GM12878 (cell line): ENCODE results near the gene ODR4. TPM values are rescaled to one million over a fixed set of nuclear protein-coding genes. Genes with fewer than 3 reads are reported as not detected.

ENCODE experiments used
- ATAC-seq: fragments of 200-7000 bp; cut with Tn5 transposase; 3 replicates; pipeline ENCODE4 v1.9.1; 2020; ENCODE audit warnings: mild to moderate bottlenecking, moderate library complexity
- BruUV-seq: library from RNA; stranded (reverse); fragments of 400-500 nt; replicated peaks from 2 replicates; lab custom pipeline; 2021; lab: Mats Ljungman, UMichigan
- CTCF ChIA-PET: fragments of 300-600 bp; sonication (Branson Sonifier 250); formaldehyde crosslinking; extraction: SDS; loops from one replicate; lab custom pipeline; 2021; ENCODE audit warnings: inconsistent platforms; lab: Yijun Ruan, JAX
- POLR2A ChIA-PET: fragments of 350-600 bp; formaldehyde crosslinking; extraction: SDS; loops from one replicate; lab custom pipeline; 2021; ENCODE audit warnings: inconsistent platforms; lab: Charles Lee
- RAD21 ChIA-PET: fragments of 300-600 bp; sonication (Branson Sonifier 250); formaldehyde crosslinking; loops from one replicate; lab custom pipeline; 2023; ENCODE audit warnings: antibody characterized with exemption; ENCODE audit not compliant: unreplicated experiment; lab: Charles Lee
- SMC1A ChIA-PET: fragments of 300-600 bp; sonication (Branson Sonifier 250); formaldehyde crosslinking; loops from one replicate; lab custom pipeline; 2023; ENCODE audit not compliant: unreplicated experiment, uncharacterized antibody; lab: Charles Lee
- DNase-seq: peaks from one replicate; pipeline ENCODE4 v3.0.0-alpha.2; 2011; ENCODE audit warnings: low read depth, low spot score
- FAIRE-seq: peaks from 3 replicates; lab custom pipeline; 2011; peaks lifted over from hg19 to GRCh38; lab: Jason Lieb, UNC
- H2AFZ ChIP-seq: 2 replicates; pipeline ENCODE4 v1.6.0; 2011; ENCODE audit warnings: low read depth, low read length, control low read depth; ENCODE audit not compliant: control insufficient read depth
- H3K27ac ChIP-seq: 2 replicates; pipeline ENCODE4 v1.5.1; 2011; ENCODE audit warnings: control low read depth; ENCODE audit not compliant: control insufficient read depth, insufficient read depth
- H3K27me3 ChIP-seq, 2 experiments: replicated peaks in 1 of 2; 2 replicates each; pipeline versions ENCODE4 v1.6.0 to v1.6.1; 2011; ENCODE audit warnings: low read length in 1 of 2; ENCODE audit not compliant: control insufficient read depth in 2 of 2, insufficient read depth in 2 of 2
- H3K36me3 ChIP-seq, 2 experiments: 2 replicates each; pipeline ENCODE4 v1.5.1; 2011; ENCODE audit warnings: low read length in 1 of 2; ENCODE audit not compliant: control insufficient read depth in 2 of 2, insufficient read depth in 2 of 2
- H3K4me1 ChIP-seq: 2 replicates; pipeline ENCODE4 v1.6.1; 2011; ENCODE audit warnings: mild to moderate bottlenecking, low read length, moderate library complexity, mixed read lengths; ENCODE audit not compliant: control insufficient read depth, insufficient read depth
- H3K4me2 ChIP-seq: 2 replicates; pipeline ENCODE4 v1.6.0; 2011; ENCODE audit warnings: control low read depth; ENCODE audit not compliant: control insufficient read depth, insufficient read depth
- H3K4me3 ChIP-seq: fragments of 200-600 bp; sonication (generic); 2 replicates; pipeline ENCODE4 v1.5.1; 2016
- H3K79me2 ChIP-seq: 2 replicates; pipeline ENCODE4 v1.6.0; 2011; ENCODE audit warnings: low read length; ENCODE audit not compliant: control insufficient read depth, insufficient read depth
- H3K9ac ChIP-seq: 2 replicates; pipeline ENCODE4 v1.8.0; 2011; ENCODE audit warnings: low read length, control low read depth, mixed read lengths; ENCODE audit not compliant: control insufficient read depth, insufficient read depth
- H3K9me3 ChIP-seq: replicated peaks from 3 replicates; pipeline ENCODE4 v1.5.1; 2011; ENCODE audit warnings: mild to moderate bottlenecking, low read length; ENCODE audit not compliant: control insufficient read depth, insufficient read depth
- H4K20me1 ChIP-seq: 2 replicates; pipeline ENCODE4 v1.6.0; 2011; ENCODE audit not compliant: control insufficient read depth, insufficient read depth
- ATF3 ChIP-seq: IDR thresholded peaks from 2 replicates; pipeline ENCODE4 v1.6.1; 2011; ENCODE audit warnings: low read depth, mild to moderate bottlenecking, low read length, moderate library complexity, borderline replicate concordance; ENCODE audit errors: extremely low read depth
- CBFB ChIP-seq: IDR thresholded peaks from 2 replicates; pipeline ENCODE4 v1.6.1; 2016; ENCODE audit warnings: antibody characterized with exemption, low read depth
- E2F4 ChIP-seq: IDR thresholded peaks from 2 replicates; pipeline ENCODE4 v1.6.1; 2012; ENCODE audit warnings: low read depth, low read length, improper control_type of control experiment
- HDGF ChIP-seq: fragments of 450-650 bp; IDR thresholded peaks from 2 replicates; pipeline ENCODE4 v1.6.1; 2016; ENCODE audit warnings: antibody characterized with exemption
- MLLT1 ChIP-seq: fragments of 450-650 bp; IDR thresholded peaks from 2 replicates; pipeline ENCODE4 v1.6.1; 2016; ENCODE audit warnings: mild to moderate bottlenecking
- MTA2 ChIP-seq: fragments of 450-650 bp; IDR thresholded peaks from 2 replicates; pipeline ENCODE4 v1.6.1; 2016; ENCODE audit warnings: low read depth, mild to moderate bottlenecking, moderate library complexity
- NR2C1 ChIP-seq: fragments of 450-650 bp; IDR thresholded peaks from 2 replicates; pipeline ENCODE4 v1.6.1; 2017; ENCODE audit warnings: antibody characterized with exemption, mild to moderate bottlenecking, moderate library complexity
- POLR2AphosphoS2 ChIP-seq: IDR thresholded peaks from 2 replicates; pipeline ENCODE4 v1.6.1; 2011; ENCODE audit warnings: low read depth, mild to moderate bottlenecking, low read length, improper control_type of control experiment, moderate library complexity
- SMAD1 ChIP-seq: fragments of 450-650 bp; IDR thresholded peaks from 2 replicates; pipeline ENCODE4 v1.6.1; 2018; ENCODE audit warnings: mild to moderate bottlenecking, low read depth; ENCODE audit not compliant: partially characterized antibody
- SP1 ChIP-seq: IDR thresholded peaks from one replicate; pipeline ENCODE4 v1.6.1; 2011; ENCODE audit warnings: low read depth, low read length
- SPI1 ChIP-seq: IDR thresholded peaks from 2 replicates; pipeline ENCODE4 v1.6.1; 2011; ENCODE audit warnings: low read depth, mild to moderate bottlenecking, low read length, moderate library complexity, borderline replicate concordance; ENCODE audit not compliant: insufficient read depth
- WRNIP1 ChIP-seq: IDR thresholded peaks from 2 replicates; pipeline ENCODE4 v1.6.1; 2011; ENCODE audit warnings: low read depth, low read length, improper control_type of control experiment, borderline replicate concordance
- WGBS: methylation state at CpG from one replicate; pipeline ENCODE4 v1.1.6; 2016; ENCODE audit warnings: low lambda C conversion rate; ENCODE audit not compliant: insufficient replicate concordance, insufficient coverage; ENCODE audit errors: missing lambda C conversion rate; 5-methylcytosine and 5-hydroxymethylcytosine counted together
- in situ Hi-C: fragments of 300-500 bp; cut with MboI; formaldehyde crosslinking; loops from 9 replicates; pipeline ENCODE4 v1.14.3; 2018; ENCODE audit warnings: mixed read lengths
- intact Hi-C: fragments of 100-400 bp; cut with micrococcal nuclease; formaldehyde crosslinking; loops from one replicate; pipeline ENCODE4 v1.14.2; 2022; ENCODE audit not compliant: unreplicated experiment
- polyA plus RNA-seq, 11 experiments: library from polyadenylated mRNA; depleted of rRNA in 4 of 11; unstranded in 6 of 11; stranded (reverse) in 5 of 11; fragments of >200 nt; fragmentation: Nextera tagmentation in 4 of 11; fragmentation: Illumina TruSeq in 1 of 11; extraction: Ambion mirVana in 4 of 11; extraction: Trizol in 1 of 11; gene quantifications; 1 replicate in 1 of 11; 2 replicates in 10 of 11; pipeline versions ENCODE4 v1.2.1 to v1.2.3, GENCODE V29; 2011 to 2016; ENCODE audit warnings: inconsistent platforms in 2 of 11, missing spikeins in 2 of 11, low read depth in 1 of 11
- total RNA-seq, 4 experiments: library from RNA; depleted of rRNA in 3 of 4; stranded (reverse); fragments of >200 nt in 3 of 4; fragmentation: Illumina TruSeq in 1 of 4; extraction: Trizol in 1 of 4; gene quantifications; 2 replicates each; pipeline versions ENCODE4 v1.2.1 to v1.2.3, GENCODE V29; 2013 to 2021

ODR4 gene
- total and polyA plus RNA-seq, 10 of the 15 experiments (the other 5 are each of a cell fraction or from before 2014, with no cell fraction given) = 10.4 to 19.4 (median 13.3) TPM

- in situ Hi-C loops (no loop called here), intact Hi-C loops (no loop called here)
- no peak overlapping the region for H2AFZ ChIP-seq
- ChIA-PET SMC1A (no interaction called here), RAD21 (no interaction called here), CTCF (no interaction called here), POLR2A (no interaction called here)
- no peaks in the 10 kb centered on the region for H3K9me3 ChIP-seq
- TF ChIP-seq SMAD1 (no peak), WRNIP1 (no peak), HDGF (no peak), E2F4 (no peak), MLLT1 (no peak), SP1 (no peak), CBFB (no peak), POLR2AphosphoS2 (no peak), NR2C1 (no peak), ATF3 (no peak), MTA2 (no peak), SPI1 (no peak)
- H3K36me3 ChIP-seq = no peaks in the 10 kb centered on the region
- no peaks in the 10 kb centered on the region for H3K4me1 ChIP-seq
- BruUV-seq = no TSS peak
- no peak overlapping the region for H3K4me3 ChIP-seq
- 0% methylated on average over 1 of the region's 1 CpG for WGBS
- no peaks in the 10 kb centered on the region for H4K20me1 ChIP-seq
- no peak for ATAC-seq
- FAIRE-seq = peak; percentile 31
- H3K27me3 ChIP-seq = no peaks in the 10 kb centered on the region
- no peak overlapping the region for H3K27ac ChIP-seq
- no peak overlapping the region for H3K4me2 ChIP-seq
- H3K79me2 ChIP-seq = no peaks in the 10 kb centered on the region
- no peak for DNase-seq
- no peak overlapping the region for H3K9ac ChIP-seq
Measured at GRCh38 chr1:186442651-186443375, 67.2 kb downstream of the ODR4 start.
